HCEC 1CT (cell line): ENCODE data around the gene SCFD2.
"Not testable (repeated sequence)": the region's sequence is repeated elsewhere in the genome, so short reads cannot be mapped to it uniquely, and the experiment has no call there.

ENCODE experiments used
- DNase-seq: peaks from one replicate; pipeline ENCODE4 v3.0.0-alpha.2; 2017

SCFD2 gene

GRCh38 chr4:53005808-53006207, 360.1 kb downstream of the SCFD2 start:
- DNase-seq: no peak

- DNase-seq: no peak
These were observed 360.7 kb downstream of the SCFD2 start for GRCh38 chr4:53005149-53005546.

DNA sequence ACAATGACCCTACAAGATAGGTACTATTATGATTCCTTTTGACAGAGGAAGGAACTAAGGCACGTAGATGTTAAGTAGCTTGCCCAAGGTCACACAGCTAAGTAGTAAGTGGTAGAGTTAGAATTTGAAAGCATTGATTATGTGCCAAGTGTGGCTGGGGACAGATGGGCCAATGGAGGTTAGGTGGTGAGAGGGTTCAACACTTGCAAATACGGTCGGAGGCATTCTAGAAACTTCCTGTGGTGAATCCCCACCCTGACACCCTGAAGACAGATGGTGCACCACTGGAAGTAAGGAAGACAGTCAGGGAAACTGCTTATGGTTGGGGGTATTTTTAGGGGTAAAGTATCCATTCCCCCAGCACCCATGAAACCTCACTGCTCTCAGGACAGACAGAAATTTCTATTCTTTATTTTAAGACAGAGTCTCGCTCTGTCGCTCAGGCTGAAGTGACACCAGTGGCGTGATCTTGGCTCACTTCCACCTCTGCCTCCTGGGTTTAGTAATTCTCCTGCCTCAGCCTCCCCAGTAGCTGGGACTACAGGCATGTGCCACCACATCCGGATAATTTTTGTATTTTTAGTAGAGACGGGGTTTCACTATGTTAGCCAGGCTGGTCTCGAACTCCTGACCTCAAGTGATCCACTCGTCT, 361.2 kb downstream of the SCFD2 start:
- no peak for DNase-seq

DNA sequence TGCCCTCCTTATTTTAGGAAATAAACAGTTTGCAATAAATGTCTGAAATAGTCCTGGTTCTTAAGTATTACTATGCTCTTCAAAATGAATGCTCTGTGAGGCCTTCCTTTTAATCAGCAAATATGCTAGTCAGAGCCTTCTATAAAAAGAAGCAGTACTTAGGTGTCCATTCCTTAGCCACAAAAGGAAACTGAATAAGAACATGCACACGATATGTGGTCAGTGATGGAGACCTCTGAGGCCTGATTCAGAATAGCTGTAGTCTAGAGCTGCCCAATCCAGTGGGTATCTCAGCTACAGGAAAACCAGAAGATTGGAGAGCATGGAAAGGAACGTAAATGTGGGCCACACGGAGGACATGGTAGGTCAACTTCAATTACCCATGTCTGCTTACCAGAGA, 361.9 kb downstream of the SCFD2 start:
- no peak for DNase-seq

GRCh38 chr4:53000560-53000959, 365.3 kb downstream of the SCFD2 start:
- DNase-seq: no peak

GRCh38 chr4:52999626-53000025, 366.2 kb downstream of the SCFD2 start:
- no peak for DNase-seq

GRCh38 chr4:52998413-52998812, 367.4 kb downstream of the SCFD2 start:
- no peak for DNase-seq

- DNase-seq: no peak
These were observed 368.8 kb downstream of the SCFD2 start for GRCh38 chr4:52997132-52997416.

GRCh38 chr4:52996261-52997131, 369.4 kb downstream of the SCFD2 start:
- DNase-seq: no peak

DNA sequence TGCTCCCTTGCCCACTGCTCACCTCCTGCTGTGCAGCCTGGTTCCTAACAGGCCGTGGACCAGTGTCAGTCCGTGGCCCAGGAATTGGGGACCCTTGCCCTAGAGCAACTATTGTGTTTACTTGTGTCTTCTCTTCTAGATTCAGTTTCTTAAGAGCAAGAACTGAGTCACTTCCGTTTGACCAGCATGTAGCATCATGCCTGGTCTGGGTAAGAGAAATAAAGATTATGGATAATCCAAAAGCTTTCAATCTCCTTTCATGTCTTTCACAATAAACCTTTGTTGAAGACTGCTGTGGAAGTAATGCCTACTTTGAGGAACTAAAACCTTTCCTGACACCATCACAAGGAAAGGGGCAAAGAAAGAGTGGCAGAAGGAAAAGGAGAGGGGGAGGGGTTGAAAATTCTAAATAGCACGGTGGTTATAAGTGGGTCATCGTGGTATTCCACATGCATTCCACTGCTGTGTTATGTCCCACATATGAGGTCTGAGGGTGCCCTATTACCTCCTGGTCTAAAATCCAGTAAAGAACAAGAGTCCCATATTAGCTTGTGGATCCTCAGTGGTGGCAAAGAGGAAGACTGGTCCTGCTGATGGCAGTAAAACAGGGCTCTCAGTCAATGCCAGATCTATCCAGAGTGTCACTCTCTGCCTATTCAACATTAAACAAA, 370.4 kb downstream of the SCFD2 start:
- DNase-seq: no peak

- no peak for DNase-seq
These were observed 371.3 kb downstream of the SCFD2 start for GRCh38 chr4:52994567-52994966.

- DNase-seq: no peak
These were observed 372.1 kb downstream of the SCFD2 start for GRCh38 chr4:52993771-52994170.

- not testable (repeated sequence) for DNase-seq
These were observed 373.3 kb downstream of the SCFD2 start for GRCh38 chr4:52992551-52992950.

DNA sequence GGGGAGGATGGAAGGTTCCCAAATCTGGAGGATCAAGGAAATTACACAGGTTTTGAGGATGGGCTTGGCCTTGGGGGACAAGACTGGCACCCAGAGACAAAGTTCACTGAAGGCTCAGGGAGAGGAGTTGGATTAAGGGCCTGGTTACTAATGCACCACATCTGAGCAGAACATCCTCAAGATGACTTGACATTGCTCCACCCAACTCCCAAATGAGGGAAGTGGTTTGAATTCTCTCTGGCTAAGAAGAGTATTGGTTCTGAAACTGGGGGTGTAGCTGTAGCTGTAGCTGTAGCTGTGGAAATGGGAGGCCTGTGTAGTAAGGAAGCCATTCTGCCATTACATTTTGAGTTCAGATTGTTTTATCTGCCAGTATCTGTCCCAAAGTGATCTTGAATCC, 374.4 kb downstream of the SCFD2 start:
- no peak for DNase-seq

DNA sequence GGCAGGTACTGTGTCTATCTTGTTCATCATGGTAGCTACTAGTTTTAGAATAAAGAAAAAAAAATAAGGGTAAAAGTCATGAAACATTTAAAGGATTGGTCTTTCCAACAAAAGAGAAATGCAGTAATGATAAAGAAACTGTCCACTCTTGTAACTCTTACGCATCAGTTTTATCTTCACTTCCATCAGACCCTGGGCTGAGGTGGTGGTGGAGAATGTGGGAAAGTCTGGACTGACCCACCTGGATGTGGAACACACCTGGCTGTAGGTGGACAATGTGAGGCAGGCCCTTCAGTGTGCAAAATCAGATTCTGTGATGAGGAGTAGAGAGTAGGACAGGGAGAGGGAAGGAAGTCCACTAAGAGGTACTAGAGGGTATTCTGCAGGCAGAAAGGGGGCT, 375.2 kb downstream of the SCFD2 start:
- no peak for DNase-seq

- no peak for DNase-seq
These were observed 376.0 kb downstream of the SCFD2 start for GRCh38 chr4:52989865-52990264.

DNA sequence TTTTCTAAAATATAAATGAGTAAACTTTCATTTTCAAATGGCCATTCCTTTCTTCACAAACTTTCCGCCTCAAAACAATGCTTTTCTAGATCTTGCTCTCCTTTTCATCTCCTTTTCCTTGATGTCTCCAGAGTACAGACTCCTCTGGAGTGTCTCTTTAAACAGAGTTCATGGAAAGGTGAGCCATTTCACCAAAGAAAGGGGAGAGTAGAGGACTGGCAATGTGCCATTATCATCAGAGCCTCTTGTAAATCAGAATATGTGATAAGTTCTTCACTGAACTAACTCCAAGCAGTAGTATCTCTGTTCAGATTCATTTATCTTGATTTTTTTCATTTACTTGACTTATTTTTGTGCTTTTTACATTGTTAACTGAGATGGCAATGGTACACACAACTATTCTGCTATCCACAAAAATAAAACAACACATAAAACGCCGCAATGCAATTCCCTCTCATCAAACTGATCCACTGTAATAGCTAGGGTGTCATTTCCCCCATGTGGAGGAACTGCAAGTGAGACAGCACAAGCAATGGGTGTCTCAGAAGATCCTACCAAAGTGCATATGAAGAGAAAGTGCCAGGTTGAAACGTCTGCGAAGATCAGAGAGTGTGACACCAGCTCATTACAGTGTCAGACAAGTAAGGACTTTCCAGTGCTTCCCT, 378.3 kb downstream of the SCFD2 start:
- no peak for DNase-seq

DNA sequence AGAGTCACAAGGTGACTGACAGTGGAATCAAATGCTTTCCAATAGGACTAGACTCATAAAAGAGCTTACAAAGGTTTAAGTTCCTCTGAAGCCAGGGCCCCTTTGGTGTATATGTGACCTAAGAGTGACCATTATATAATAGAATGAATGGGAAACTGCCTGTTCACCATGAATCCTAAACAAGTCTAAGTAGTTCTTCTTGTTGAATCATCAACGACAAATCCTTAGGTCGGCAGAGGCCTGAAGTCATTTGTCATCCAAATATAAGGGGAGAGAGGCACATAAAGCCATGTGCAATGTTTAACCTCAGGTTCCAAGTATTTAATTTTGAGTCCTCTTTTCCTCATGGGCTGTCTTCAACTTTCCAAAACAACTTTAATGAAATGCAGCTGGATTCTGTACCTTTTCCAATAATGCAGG, 381.4 kb downstream of the SCFD2 start:
- no peak for DNase-seq

DNA sequence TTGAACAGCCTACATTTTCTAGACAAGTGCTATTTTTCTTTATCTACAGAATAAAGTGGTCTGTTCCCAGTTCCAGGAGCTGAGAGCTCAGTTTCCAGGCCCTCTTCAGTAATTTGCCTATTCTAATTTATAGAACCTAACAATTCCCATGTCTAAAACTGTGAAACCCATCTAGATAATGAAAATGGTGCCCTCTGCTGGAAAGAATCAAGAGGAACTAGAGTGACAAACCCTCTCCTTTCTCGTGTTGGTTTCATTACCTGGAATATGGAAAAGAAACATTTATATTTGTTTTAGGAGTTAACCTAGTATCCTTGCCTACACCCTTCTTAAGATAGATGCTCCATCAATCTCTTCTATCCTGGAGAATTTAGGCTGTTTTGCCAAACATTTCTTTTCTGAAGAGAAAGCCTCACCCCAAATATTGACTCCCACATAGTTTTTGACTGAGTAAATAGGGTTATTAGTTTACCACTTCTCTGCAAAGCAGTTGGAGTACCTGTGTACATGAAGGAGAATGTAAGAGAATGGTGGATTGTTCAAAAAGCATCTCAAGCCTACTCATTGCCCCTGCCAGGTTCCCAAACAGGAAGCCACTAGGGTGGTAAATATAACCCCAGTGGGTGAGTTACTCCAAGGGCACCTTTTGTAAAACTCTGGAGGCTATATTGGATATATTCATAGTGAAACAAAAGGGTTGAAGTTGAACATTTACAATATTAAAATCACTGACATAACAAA, 382.1 kb downstream of the SCFD2 start:
- peak; percentile 45 for DNase-seq

DNA sequence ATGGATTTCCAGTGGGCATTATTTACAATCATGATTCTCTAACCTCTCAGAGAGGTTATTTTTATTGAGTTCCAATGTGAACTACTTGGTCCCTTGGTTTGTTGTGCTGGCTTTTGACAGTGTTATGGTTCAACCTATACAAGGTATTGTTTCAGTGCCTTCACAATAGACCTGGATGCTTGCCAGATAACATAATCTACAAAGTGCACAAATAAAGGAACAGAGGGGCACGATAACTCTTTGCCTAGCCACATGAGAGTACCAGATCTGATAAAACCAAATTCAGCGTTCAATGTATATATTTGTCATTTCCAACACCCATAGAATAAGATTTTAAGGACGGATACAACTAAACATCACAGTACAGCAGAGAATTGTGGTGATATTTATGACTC, 382.9 kb downstream of the SCFD2 start:
- no peak for DNase-seq

DNA sequence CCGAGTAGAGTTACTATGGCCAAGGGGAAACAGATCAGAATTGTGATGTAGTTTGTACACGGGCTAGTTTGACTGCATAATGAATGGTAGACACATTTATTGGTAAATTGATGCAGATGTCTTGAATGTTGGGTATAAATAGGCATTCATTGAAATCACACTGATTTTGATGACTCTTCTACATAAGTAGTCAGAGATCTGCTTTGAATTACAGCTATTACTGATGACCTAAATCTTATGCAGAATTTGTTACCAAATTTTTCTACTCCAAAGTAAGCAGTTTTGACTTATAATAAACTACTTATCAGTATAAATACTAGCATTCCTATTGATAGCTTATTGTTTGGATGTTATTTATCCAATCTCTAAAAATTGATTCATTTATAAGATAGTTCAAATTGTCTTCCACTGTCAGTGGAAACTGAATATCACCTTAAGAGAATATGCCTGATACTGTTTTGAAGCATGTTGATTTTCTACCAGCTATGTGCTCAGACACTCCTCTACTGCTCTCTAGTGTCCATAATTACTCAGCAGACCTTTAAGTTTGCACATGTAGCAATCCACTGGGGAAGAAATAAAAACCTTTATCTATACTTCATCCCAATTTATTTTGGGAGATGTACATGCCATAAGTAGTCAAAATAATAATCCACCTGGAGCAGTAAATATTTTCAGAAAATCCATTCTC, 383.5 kb downstream of the SCFD2 start:
- peak; percentile 35 for DNase-seq
